GM12865 (cell line): Measurements from ENCODE around the gene LSM11.

Experiments
- DNase-seq: peaks from one replicate; pipeline ENCODE4 v3.0.0; 2010; ENCODE audit warnings: low read depth
- H3K4me3 ChIP-seq: 2 replicates; pipeline ENCODE4 v1.5.1; 2011; ENCODE audit warnings: mild to moderate bottlenecking, low read depth, low read length, control low read depth
- TF ChIP-seq, protein P1 (sequence below): IDR thresholded peaks from 2 replicates; pipeline ENCODE4 v1.5.1; 2011; ENCODE audit warnings: low read length, control low read depth, low read depth, inconsistent platforms; ENCODE audit not compliant: insufficient read depth; ENCODE audit errors: missing control alignments

LSM11 gene

DNA sequence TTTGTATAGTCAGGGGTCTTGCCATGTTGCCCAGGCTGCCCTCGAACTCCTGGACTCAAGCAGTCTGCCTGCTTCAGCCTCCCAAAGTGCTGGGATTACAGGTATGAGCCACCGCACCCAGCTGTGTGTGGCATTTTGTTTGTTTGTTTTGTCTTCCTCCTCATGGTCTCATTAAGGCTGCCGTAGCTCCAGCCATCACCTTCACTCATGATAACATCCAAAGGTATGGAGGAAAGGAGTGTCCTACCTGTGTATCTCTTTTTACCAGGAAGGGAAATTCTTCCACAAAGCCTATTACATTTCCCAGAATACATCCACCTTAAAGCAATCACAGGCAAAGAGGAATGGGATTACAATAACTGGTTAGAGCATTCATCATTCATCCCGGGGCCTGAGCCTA is 27.2 kb downstream of the LSM11 start:
- H3K4me3 ChIP-seq, result no peak overlapping the region
- TF ChIP-seq, protein P1, sequence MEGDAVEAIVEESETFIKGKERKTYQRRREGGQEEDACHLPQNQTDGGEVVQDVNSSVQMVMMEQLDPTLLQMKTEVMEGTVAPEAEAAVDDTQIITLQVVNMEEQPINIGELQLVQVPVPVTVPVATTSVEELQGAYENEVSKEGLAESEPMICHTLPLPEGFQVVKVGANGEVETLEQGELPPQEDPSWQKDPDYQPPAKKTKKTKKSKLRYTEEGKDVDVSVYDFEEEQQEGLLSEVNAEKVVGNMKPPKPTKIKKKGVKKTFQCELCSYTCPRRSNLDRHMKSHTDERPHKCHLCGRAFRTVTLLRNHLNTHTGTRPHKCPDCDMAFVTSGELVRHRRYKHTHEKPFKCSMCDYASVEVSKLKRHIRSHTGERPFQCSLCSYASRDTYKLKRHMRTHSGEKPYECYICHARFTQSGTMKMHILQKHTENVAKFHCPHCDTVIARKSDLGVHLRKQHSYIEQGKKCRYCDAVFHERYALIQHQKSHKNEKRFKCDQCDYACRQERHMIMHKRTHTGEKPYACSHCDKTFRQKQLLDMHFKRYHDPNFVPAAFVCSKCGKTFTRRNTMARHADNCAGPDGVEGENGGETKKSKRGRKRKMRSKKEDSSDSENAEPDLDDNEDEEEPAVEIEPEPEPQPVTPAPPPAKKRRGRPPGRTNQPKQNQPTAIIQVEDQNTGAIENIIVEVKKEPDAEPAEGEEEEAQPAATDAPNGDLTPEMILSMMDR, result no peak
- no peak for DNase-seq

DNA sequence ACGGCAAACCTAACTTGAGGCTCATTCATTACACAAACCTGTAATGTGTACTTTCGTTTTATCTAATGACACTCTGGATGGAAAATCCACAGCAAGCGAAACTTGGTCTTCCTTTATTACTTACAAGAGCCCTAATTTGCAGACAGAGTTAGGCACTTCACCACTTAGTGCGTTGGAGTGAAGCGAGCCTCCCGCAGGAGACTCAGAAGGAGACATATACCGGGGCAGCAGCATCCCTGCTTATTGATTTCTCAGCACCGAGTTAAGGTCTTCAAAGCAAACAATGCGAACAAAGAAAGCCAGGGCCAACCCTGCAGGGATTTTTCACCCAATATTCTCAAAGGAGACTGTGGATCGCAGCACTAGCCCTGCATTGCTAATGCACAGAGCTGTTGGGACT is 28.6 kb downstream of the LSM11 start:
- no peak overlapping the region for H3K4me3 ChIP-seq
- DNase-seq, result no peak
- TF ChIP-seq, protein P1, result no peak

DNA sequence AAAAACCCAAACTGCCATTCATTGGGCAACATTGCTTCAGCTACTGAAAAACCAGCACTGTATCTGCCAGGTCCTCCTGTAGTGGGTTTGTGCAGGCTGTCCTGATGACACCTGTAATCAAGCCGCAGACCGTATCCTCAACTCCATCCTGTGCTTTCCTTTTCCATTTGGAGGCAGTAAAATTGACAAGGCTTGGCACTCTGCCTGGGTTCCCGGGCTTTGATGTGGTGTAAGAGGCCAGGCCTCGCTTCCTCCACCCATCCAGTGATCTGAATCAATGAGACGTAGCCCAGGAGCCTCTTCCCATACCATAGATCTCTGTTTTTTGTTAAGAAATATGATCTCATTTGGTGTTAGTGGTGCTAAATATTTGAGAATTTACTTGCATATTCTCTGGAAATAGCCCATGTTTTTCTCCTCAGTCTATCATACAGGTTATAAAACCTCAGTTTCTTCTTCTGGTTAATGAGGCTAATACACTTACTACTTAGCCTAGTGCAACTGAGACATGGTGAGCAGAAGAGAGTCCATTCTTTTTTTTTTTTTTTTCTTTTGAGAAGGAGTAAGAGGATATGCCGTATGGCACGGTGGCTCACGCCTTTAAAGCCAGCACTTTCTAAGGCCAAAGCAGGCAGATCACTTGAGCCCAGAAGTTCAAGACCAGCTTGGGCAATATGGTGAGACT is 34.8 kb downstream of the LSM11 start:
- H3K4me3 ChIP-seq, result no peak overlapping the region
- TF ChIP-seq, protein P1, result no peak

DNA sequence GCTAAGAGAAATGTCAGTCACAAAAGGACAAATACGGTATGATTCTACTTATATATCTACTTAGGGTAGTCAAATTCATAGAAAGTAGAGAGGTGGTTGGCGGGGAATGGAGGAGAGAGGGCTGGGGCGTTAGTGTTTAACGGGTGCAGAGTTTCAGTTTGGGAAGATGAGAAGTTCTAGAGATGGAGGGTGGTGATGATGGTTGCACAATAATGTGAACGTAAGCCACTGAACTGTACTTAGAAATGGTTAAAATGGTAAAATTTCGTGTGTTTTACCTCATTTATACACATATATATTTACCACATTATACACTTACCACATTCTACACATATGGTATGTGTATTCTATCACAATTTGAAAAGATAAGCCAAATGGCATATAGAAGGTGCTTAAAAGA is 35.7 kb downstream of the LSM11 start:
- TF ChIP-seq, protein P1, result no peak
- no peak overlapping the region for H3K4me3 ChIP-seq
- DNase-seq, result no peak

More for the DNA sequence above, 34.8 kb downstream of the LSM11 start:
- DNase-seq, result no peak

DNA sequence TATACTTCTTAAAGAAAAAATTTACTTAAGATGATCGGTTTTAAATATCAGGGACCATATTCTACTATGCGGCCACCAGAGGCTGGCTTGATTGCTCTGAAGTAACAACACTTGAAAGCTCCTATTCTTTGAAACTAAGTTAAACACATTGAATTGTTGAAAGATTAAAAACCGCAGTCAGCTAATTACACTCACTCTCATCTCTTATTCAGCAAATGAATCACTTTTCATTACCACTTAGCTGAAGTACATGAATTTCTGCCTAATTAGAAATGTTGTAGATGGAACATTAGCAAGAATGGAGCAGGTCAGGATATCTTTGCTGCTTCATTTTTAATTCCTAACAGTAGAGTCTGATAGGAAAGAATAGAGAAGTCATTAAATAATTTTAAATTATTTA is 42.3 kb downstream of the LSM11 start:
- no peak overlapping the region for H3K4me3 ChIP-seq
- TF ChIP-seq, protein P1, result no peak
- no peak for DNase-seq

DNA sequence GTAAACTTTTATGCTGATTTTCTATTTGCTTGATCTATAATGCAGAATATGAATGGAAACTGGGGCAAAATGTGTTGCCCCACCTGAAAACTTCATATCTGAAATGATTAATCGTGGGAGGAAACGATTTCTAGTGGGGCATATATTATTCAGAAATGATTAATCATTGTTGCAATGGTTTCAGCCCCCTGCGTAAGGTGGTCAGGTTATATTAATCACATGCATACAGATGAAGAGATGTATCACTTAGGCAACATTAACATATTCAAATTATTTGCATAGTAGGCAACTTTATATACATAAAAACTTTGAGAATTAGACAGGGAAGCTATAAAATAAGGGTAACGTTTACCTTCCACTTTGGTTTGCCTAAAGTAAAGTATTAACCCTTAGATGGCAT is 49.8 kb downstream of the LSM11 start:
- TF ChIP-seq, protein P1, result no peak
- DNase-seq, result no peak

DNA sequence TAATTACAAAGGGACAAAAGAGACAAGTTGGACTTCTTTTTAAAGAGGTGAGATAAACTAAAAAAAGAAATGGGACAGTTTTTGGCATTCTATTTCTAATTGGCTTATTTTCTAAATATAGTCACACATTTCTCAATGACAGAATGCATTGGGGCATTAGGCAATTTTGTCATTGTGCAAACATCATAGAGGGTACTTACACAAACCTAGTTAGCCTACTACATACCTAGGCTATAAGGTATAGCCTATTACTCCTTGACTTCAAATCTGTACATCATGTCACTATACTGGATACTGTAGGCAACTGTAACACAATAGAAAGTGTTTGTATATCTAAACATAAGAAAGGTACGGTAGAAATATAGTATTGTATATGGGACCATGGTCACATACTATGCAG is 56.1 kb downstream of the LSM11 start:
- H3K4me3 ChIP-seq, result no peak overlapping the region
- DNase-seq, result no peak
- TF ChIP-seq, protein P1, result no peak

More for the DNA sequence above, 49.8 kb downstream of the LSM11 start:
- no peak overlapping the region for H3K4me3 ChIP-seq
